Suprapubic skin (tissue), 3 donors: ENCODE measurements around the gene FOXA3.

Experiments
- CTCF ChIP-seq, 2 donors: fragments of 200-600 bp in 1 of 2; fragments of 450-650 bp in 1 of 2; sonication (generic) in 1 of 2; IDR thresholded peaks; one replicate each; pipeline ENCODE4 v1.5.1; 2016 to 2019; ENCODE audit warnings: antibody characterized with exemption in 2 of 2, mild to moderate bottlenecking in 1 of 2, moderate library complexity in 1 of 2
- POLR2A ChIP-seq, 2 donors: fragments of 450-650 bp; IDR thresholded peaks; one replicate each; pipeline ENCODE4 v1.6.1; 2017; ENCODE audit warnings: antibody characterized with exemption in 2 of 2, mild to moderate bottlenecking in 2 of 2, moderate library complexity in 2 of 2

GRCh38 chr19:45886427-45887199 lies 22.5 kb downstream of the FOXA3 start:
- TF ChIP-seq POLR2A (IDR thresholded peaks at IDR 0.05), result peak in 1 of 2 donors; percentile 43
- no peak for TF ChIP-seq CTCF (IDR thresholded peaks at IDR 0.05)
